CD4-positive, alpha-beta T cell treated with Interferon alpha-2 for 1 hour (primary cell): ENCODE data around the gene HRH2.
"Not testable (repeated sequence)": the region's sequence is repeated elsewhere in the genome, so short reads cannot be mapped to it uniquely, and the experiment has no call there.

ENCODE experiments used
- DNase-seq, 2 donors: peaks; one replicate each; pipeline ENCODE4 v3.0.0-alpha.2; 2020 to 2022

HRH2 gene

GRCh38 chr5:175746851-175747250 lies 89.0 kb downstream of the HRH2 start:
- DNase-seq, result no peak

GRCh38 chr5:175747539-175748060 lies 89.7 kb downstream of the HRH2 start:
- no peak for DNase-seq

- no peak for DNase-seq
These were observed 90.8 kb downstream of the HRH2 start for GRCh38 chr5:175748650-175749049.

GRCh38 chr5:175749591-175749990 lies 91.7 kb downstream of the HRH2 start:
- no peak for DNase-seq

GRCh38 chr5:175750511-175750931 lies 92.7 kb downstream of the HRH2 start:
- no peak for DNase-seq

- DNase-seq, result no peak
These were observed 93.5 kb downstream of the HRH2 start for GRCh38 chr5:175751369-175751768.

- DNase-seq, result no peak
These were observed 95.1 kb downstream of the HRH2 start for GRCh38 chr5:175752826-175753535.

GRCh38 chr5:175753536-175754402 lies 95.9 kb downstream of the HRH2 start:
- no peak for DNase-seq

- not testable (repeated sequence) for DNase-seq
These were observed 102.1 kb downstream of the HRH2 start for GRCh38 chr5:175759991-175760390.
